Adrenal gland (tissue), 5 donors: ENCODE measurements around the gene GRID1.

ENCODE experiments used
- CTCF ChIP-seq, 6 experiments: fragments of 450-650 bp in 4 of 6; fragments of 200-600 bp in 2 of 6; sonication (generic) in 1 of 6; IDR thresholded peaks; 1 replicate in 5 of 6; 2 replicates in 1 of 6; pipeline versions ENCODE4 v1.5.1 to v1.8.0; 2016 to 2021; ENCODE audit warnings: antibody characterized with exemption in 6 of 6, mild to moderate bottlenecking in 2 of 6, moderate library complexity in 1 of 6
- POLR2A ChIP-seq, 2 donors: fragments of 450-650 bp; IDR thresholded peaks; one replicate each; pipeline ENCODE4 v1.6.1; 2017; ENCODE audit warnings: antibody characterized with exemption in 2 of 2, mild to moderate bottlenecking in 2 of 2, moderate library complexity in 1 of 2
- donor health status: DM: no; HTN: no; CAD: no.

GRCh38 chr10:86169506-86170254 lies 196.9 kb downstream of the GRID1 start:
- TF ChIP-seq CTCF (IDR thresholded peaks at IDR 0.05) (no peak), POLR2A (IDR thresholded peaks at IDR 0.05) (no peak)
